Coronary artery (tissue), 2 donors: ENCODE measurements around the gene RNF38.
"Not testable (repeated sequence)": the region's sequence is repeated elsewhere in the genome, so short reads cannot be mapped to it uniquely, and the experiment has no call there.

Source experiments
- DNase-seq: peaks from one replicate; pipeline ENCODE4 v3.0.0-alpha.2; 2017; ENCODE audit warnings: low spot score
- H3K27ac ChIP-seq, 2 donors: fragments of 200-600 bp; sonication (generic); one replicate each; pipeline ENCODE4 v1.5.1; 2016 to 2019
- H3K4me3 ChIP-seq: fragments of 200-600 bp; sonication (generic); 2 replicates; pipeline ENCODE4 v1.5.1; 2016; ENCODE audit warnings: mild to moderate bottlenecking, moderate library complexity
- CTCF ChIP-seq: fragments of 200-600 bp; sonication (generic); IDR thresholded peaks from one replicate; pipeline ENCODE4 v1.5.1; 2019; ENCODE audit warnings: antibody characterized with exemption

The RNF38 gene

GRCh38 chr9:36389590-36389989 is 10.5 kb downstream of the RNF38 start:
- Histone ChIP-seq H3K27ac (no peak overlapping the region), H3K4me3 (no peak overlapping the region)
- no peak for TF ChIP-seq CTCF
- DNase-seq: no peak

DNA sequence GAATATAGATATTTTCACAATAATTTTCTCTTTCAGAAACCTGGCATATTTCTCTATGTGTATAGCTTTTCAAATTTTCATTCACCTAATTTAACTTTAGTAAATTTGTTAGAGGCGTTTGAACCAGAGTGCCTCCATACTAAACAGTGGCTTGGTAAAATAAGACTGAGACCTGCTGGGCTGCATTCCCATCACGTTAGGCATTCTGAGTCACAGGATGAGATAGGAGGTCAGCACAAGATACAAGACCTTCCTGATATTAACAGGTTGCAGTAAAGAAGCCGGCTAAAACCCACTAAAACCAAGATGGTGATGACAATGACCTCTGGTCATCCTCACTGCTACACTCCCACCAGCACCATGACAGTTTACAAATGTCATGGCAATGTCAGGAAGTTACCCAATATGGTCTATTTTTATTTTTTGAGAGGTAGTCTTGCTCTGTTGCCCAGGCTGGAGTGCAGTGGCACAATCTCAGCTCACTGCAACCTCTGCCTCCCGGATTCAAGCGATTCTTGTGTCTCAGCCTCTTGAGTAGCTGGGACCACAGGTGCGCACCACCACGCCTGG is 13.6 kb downstream of the RNF38 start:
- not testable (repeated sequence) for H3K4me3 ChIP-seq, H3K27ac ChIP-seq, DNase-seq

DNA sequence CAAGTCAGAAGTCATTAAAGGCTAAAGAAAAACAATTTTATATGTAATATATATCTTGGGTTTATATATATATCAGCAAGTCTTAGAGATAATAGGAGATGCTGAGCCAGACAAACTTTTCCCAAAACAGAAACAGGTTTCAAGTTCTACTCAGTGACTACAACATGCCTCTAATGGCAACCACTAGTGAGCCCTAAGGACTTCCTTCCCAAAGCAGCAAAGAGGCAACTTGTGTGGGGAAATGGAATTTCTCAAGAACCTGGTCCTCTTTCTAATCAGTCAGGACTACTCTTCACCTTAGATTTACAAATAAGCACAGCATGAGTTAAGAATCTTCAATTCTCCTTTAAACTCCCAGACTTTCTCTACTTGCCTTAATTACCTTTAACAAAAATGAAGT is 17.6 kb downstream of the RNF38 start:
- Histone ChIP-seq H3K4me3 (no peak overlapping the region), H3K27ac (no peak overlapping the region)
- no peak for DNase-seq
- no peak for TF ChIP-seq CTCF

GRCh38 chr9:36364577-36364976 is 35.5 kb downstream of the RNF38 start:
- Histone ChIP-seq H3K27ac (no peak overlapping the region), H3K4me3 (no peak overlapping the region)
- TF ChIP-seq CTCF: no peak
- no peak for DNase-seq

DNA sequence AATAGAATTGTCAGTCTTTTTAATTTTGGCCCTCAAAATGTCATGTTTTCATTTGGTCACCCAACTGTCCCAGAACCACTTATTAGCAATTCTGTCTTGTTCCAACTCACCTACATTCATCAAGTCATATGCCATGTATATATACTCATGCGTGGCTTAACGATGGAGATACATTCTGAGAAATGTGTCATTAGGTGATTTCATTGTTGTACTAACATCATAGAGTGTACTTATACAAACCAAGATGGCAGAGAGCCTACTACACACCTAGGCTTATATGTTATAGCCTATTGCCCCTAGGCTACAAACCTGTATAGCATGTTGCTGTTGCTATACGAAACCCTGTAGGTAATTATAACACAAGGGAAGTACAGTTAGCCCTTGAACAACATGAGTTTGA is 36.6 kb downstream of the RNF38 start:
- no peak overlapping the region for H3K4me3 ChIP-seq

GRCh38 chr9:36358486-36358885 is 41.6 kb downstream of the RNF38 start:
- Histone ChIP-seq H3K4me3 (no peak overlapping the region), H3K27ac (no peak overlapping the region)
- DNase-seq: no peak
- TF ChIP-seq CTCF: no peak

More for the DNA sequence above, 36.6 kb downstream of the RNF38 start:
- TF ChIP-seq CTCF: no peak
- DNase-seq: no peak
- no peak overlapping the region for H3K27ac ChIP-seq

- no peak for TF ChIP-seq CTCF
- H3K4me3 ChIP-seq: no peak overlapping the region
- H3K27ac ChIP-seq: no peak overlapping the region
- DNase-seq: no peak
Observed at GRCh38 chr9:36357639-36358038, 42.4 kb downstream of the RNF38 start.

GRCh38 chr9:36346569-36346968 is 53.5 kb downstream of the RNF38 start:
- H3K4me3 ChIP-seq: no peak overlapping the region
- H3K27ac ChIP-seq: no peak overlapping the region
- no peak for TF ChIP-seq CTCF
- DNase-seq: no peak
